Muscle layer of duodenum (tissue), 2 donors: ENCODE measurements around the gene RABGAP1.

Experiments
- H3K27ac ChIP-seq: one replicate; pipeline ENCODE4 v1.7.0; 2013; ENCODE audit warnings: mild to moderate bottlenecking, low read length
- H3K27me3 ChIP-seq: one replicate; pipeline ENCODE4 v1.7.0; 2013; ENCODE audit warnings: low read depth, mild to moderate bottlenecking, control low read depth, low read length
- H3K36me3 ChIP-seq, 2 donors: one replicate each; pipeline ENCODE4 v1.7.0; 2013; ENCODE audit warnings: low read length in 2 of 2, control low read depth in 1 of 2, mild to moderate bottlenecking in 1 of 2; ENCODE audit not compliant: insufficient read depth in 2 of 2, control insufficient read depth in 1 of 2
- H3K4me1 ChIP-seq, 2 donors: one replicate each; pipeline ENCODE4 v1.7.0; 2013; ENCODE audit warnings: low read length in 2 of 2, mild to moderate bottlenecking in 2 of 2, control low read depth in 1 of 2, moderate library complexity in 1 of 2; ENCODE audit not compliant: insufficient read depth in 2 of 2, control insufficient read depth in 1 of 2
- H3K4me3 ChIP-seq, 2 donors: one replicate each; pipeline ENCODE4 v1.7.0; 2013; ENCODE audit warnings: low read length in 2 of 2, low read depth in 1 of 2, mild to moderate bottlenecking in 1 of 2
- H3K9me3 ChIP-seq, 2 donors: one replicate each; pipeline ENCODE4 v1.7.0; 2013; ENCODE audit warnings: low read length in 2 of 2, control low read depth in 1 of 2, mild to moderate bottlenecking in 1 of 2; ENCODE audit not compliant: control insufficient read depth in 1 of 2
- donor health status: healthy.

RABGAP1 gene

DNA sequence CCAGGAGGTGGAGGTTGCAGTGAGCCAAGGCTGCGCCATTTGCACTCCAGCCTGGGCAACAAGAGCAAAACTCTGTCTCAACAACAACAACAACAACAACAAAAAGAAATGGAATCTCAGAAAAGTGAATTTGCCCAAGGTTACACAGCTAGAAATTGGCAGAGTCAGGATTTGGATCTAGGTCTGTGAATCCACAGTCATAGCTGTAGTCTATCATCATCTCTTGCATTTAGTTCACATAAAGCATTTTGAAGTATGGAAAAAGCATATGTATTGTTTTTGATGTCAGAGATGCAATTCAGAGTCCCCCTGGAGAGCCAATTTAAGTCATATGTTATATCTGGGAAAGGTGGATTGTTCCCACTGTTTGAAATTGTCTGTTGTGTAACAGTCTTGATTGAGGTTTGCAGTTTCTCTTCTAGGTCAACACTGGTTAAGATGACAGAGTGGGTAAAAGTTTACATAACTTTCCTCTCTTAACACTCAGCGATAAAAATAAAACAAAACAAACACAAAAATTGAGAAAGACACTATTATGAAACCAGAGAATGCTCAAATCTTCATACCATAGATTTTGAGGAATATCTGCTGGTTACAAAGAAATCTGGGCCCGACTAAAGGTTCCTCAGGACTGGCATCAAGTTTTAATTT, 71.2 kb downstream of the RABGAP1 start:
- H3K27me3 ChIP-seq, result no peaks in the 10 kb centered on the region
- no peak overlapping the region for H3K27ac ChIP-seq
- no peaks in the 10 kb centered on the region for H3K9me3 ChIP-seq
- H3K4me1 ChIP-seq, result peaks cover 0 to 3% of the 10 kb centered on the region in 2 donors
- no peak overlapping the region for H3K4me3 ChIP-seq
- peaks cover 20 to 35% of the 10 kb centered on the region in 2 donors for H3K36me3 ChIP-seq

- Histone ChIP-seq H3K4me1 (no peaks in the 10 kb centered on the region), H3K27ac (no peak overlapping the region), H3K36me3 (peaks cover 30 to 52% of the 10 kb centered on the region in 2 donors), H3K9me3 (no peaks in the 10 kb centered on the region), H3K27me3 (no peaks in the 10 kb centered on the region), H3K4me3 (no peak overlapping the region)
Observed at GRCh38 chr9:123016631-123017030, 75.8 kb downstream of the RABGAP1 start.

- Histone ChIP-seq H3K9me3 (no peaks in the 10 kb centered on the region), H3K27ac (no peak overlapping the region), H3K4me3 (no peak overlapping the region), H3K27me3 (no peaks in the 10 kb centered on the region), H3K36me3 (peaks cover 35 to 48% of the 10 kb centered on the region in 2 donors), H3K4me1 (no peaks in the 10 kb centered on the region)
Observed at GRCh38 chr9:123020796-123021195, 80.0 kb downstream of the RABGAP1 start.

DNA sequence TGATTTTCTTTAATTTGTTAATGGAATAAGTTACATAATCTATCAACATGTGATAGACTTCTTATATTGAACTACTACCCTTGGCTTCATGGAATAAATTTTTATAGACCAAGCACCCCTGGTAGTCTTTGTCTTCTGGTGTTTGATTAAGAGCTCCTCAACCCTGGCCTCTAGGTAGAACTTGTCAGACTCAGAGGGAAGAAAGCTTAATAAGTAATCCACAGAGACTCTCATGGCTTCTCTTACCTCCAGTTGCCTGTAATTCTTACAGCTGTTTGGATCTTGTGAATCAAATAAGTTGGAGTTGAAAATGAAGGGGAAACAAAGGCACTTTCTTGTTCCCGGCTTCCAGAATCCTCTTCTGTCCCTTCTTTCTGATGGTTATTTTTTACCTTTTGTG, 85.6 kb downstream of the RABGAP1 start:
- Histone ChIP-seq H3K27me3 (no peaks in the 10 kb centered on the region), H3K36me3 (peaks cover 19 to 24% of the 10 kb centered on the region in 2 donors), H3K9me3 (no peaks in the 10 kb centered on the region), H3K4me1 (no peaks in the 10 kb centered on the region), H3K4me3 (no peak overlapping the region), H3K27ac (no peak overlapping the region)

GRCh38 chr9:123027517-123027916, 86.7 kb downstream of the RABGAP1 start:
- no peaks in the 10 kb centered on the region for H3K9me3 ChIP-seq
- H3K27ac ChIP-seq, result no peak overlapping the region
- peaks cover 16 to 17% of the 10 kb centered on the region in 2 donors for H3K36me3 ChIP-seq
- H3K4me3 ChIP-seq, result no peak overlapping the region
- no peaks in the 10 kb centered on the region for H3K4me1 ChIP-seq
- H3K27me3 ChIP-seq, result no peaks in the 10 kb centered on the region

DNA sequence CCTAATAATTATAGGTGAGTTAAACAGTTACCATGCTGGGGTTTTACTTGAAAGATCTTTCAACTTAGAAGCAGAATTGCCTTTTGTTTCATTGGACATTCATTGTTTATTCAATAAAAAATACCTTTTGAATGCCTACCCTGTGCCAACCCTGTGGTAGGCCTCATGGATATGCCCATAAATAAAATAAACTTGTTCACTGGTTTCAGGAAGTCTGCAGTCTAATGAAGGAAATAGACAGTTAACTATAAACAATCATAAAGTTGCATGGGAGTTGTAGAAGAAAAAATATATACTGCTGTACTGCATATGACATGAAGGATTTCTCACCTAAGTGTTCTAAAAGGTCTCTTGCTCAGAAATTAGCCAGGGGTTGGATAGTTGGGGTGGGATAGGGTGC, 87.3 kb downstream of the RABGAP1 start:
- no peak overlapping the region for H3K4me3 ChIP-seq
- no peak overlapping the region for H3K27ac ChIP-seq
- peaks cover 11 to 12% of the 10 kb centered on the region in 2 donors for H3K36me3 ChIP-seq
- no peaks in the 10 kb centered on the region for H3K4me1 ChIP-seq
- H3K9me3 ChIP-seq, result no peaks in the 10 kb centered on the region
- H3K27me3 ChIP-seq, result no peaks in the 10 kb centered on the region

GRCh38 chr9:123028973-123029372, 88.2 kb downstream of the RABGAP1 start:
- Histone ChIP-seq H3K4me3 (no peak overlapping the region), H3K9me3 (no peaks in the 10 kb centered on the region), H3K4me1 (peaks cover 0 to 8% of the 10 kb centered on the region in 2 donors), H3K36me3 (peaks cover 8 to 10% of the 10 kb centered on the region in 2 donors), H3K27me3 (no peaks in the 10 kb centered on the region), H3K27ac (no peak overlapping the region)

DNA sequence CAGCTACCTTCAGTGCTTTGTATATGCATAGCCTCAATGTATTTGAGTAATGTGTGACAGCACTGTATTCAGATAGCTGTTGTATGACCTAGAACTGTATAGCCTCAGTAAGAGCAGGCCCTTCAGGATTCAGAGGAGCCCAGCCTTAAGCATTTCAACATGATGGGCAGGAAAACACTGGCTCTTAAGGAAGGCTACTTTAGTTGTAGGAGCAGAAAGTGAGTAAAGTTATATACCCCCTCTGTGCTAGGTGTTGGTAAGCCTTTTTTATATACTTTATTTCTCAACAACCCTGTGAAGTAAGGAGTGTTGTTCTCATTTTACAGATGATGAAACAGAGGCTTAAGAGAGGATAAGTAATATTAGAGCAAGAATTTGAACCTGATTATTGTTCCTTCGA, 91.1 kb downstream of the RABGAP1 start:
- Histone ChIP-seq H3K27me3 (no peaks in the 10 kb centered on the region), H3K9me3 (no peaks in the 10 kb centered on the region), H3K4me3 (no peak overlapping the region), H3K4me1 (peaks cover 0 to 19% of the 10 kb centered on the region in 2 donors), H3K27ac (no peak overlapping the region), H3K36me3 (peaks cover 6 to 10% of the 10 kb centered on the region in 2 donors)

GRCh38 chr9:123033352-123033751, 92.5 kb downstream of the RABGAP1 start, which contains the start of gene GPR21:
TSS of gene GPR21 (plus strand) at chr9:123033667. CDS start at chr9:123034567, 900 bp downstream.
- H3K27me3 ChIP-seq, result no peaks in the 10 kb centered on the region
- H3K4me3 ChIP-seq, result no peak within 1 kb of the TSS
- H3K27ac ChIP-seq, result no peak within 1 kb of the TSS
- H3K4me1 ChIP-seq, result peaks cover 0 to 19% of the 10 kb centered on the region in 2 donors
- H3K9me3 ChIP-seq, result no peaks in the 10 kb centered on the region
- peaks cover 6 to 10% of the 10 kb centered on the region in 2 donors for H3K36me3 ChIP-seq

DNA sequence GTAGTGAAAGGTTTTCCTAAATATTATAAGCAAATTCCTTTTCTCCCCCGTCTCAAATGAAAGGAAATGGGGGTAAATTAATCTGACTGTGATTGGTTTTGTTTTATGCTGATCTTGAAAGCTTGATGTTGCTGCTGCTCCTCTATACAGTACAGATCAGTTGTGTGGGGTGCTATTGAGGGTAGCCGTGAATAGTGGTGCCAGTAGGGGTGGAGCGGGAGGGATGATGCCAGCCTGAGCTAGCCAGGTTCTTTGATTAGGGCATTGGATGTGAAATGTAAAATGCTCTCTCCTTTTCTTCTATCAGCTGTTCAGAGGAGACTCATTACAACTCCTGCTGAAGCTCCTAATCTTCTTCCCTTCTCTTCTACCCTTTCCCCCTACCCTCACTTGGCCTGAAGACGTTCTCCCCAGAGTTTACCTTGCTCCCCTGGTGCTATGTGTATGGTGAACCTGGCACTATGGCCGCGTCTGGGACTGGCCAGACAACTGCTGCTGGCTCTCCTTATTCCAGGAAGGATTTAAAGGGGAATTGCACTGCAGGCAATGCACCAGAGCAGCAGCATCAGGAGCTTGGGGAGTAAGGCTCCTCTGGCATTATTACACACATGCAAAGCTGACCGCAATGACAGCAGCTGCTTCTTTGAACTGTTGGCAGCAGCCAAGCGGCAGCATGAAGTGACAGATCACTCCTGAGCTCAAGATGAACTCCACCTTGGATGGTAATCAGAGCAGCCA, 93.2 kb downstream of the RABGAP1 start:
- Histone ChIP-seq H3K27ac (no peak overlapping the region), H3K27me3 (no peaks in the 10 kb centered on the region), H3K4me1 (peaks cover 0 to 19% of the 10 kb centered on the region in 2 donors)

DNA sequence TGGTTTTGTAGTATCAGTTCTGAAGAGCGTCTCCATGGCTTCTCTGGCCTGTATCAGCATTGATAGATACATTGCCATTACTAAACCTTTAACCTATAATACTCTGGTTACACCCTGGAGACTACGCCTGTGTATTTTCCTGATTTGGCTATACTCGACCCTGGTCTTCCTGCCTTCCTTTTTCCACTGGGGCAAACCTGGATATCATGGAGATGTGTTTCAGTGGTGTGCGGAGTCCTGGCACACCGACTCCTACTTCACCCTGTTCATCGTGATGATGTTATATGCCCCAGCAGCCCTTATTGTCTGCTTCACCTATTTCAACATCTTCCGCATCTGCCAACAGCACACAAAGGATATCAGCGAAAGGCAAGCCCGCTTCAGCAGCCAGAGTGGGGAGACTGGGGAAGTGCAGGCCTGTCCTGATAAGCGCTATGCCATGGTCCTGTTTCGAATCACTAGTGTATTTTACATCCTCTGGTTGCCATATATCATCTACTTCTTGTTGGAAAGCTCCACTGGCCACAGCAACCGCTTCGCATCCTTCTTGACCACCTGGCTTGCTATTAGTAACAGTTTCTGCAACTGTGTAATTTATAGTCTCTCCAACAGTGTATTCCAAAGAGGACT, 94.2 kb downstream of the RABGAP1 start:
- no peak overlapping the region for H3K4me3 ChIP-seq
- no peak overlapping the region for H3K27ac ChIP-seq
- H3K9me3 ChIP-seq, result no peaks in the 10 kb centered on the region
- no peaks in the 10 kb centered on the region for H3K27me3 ChIP-seq
- peaks cover 0 to 8% of the 10 kb centered on the region in 2 donors for H3K36me3 ChIP-seq
- H3K4me1 ChIP-seq, result peaks cover 0 to 19% of the 10 kb centered on the region in 2 donors

More for the DNA sequence above, 93.2 kb downstream of the RABGAP1 start:
- Histone ChIP-seq H3K4me3 (no peak overlapping the region), H3K9me3 (no peaks in the 10 kb centered on the region), H3K36me3 (peaks cover 6 to 13% of the 10 kb centered on the region in 2 donors)
